ENCODE data around the gene C19orf53. TPM values are rescaled to one million over a fixed set of nuclear protein-coding genes. Genes with fewer than 3 reads are reported as not detected.
"Not testable (repeated sequence)": the region's sequence is repeated elsewhere in the genome, so short reads cannot be mapped to it uniquely, and the experiment has no call there.

Gene C19orf53
- polyA plus RNA-seq, 4 donors, result 82.6 to 127 (median 107) TPM

- no peak for DNase-seq (ENCODE audit: low read depth in 4 of 4, low spot score in 3 of 4)
Observed at GRCh38 chr19:13762635-13763235, 11.5 kb upstream of the C19orf53 start.

- DNase-seq (ENCODE audit: low read depth in 4 of 4, low spot score in 3 of 4), result no peak
Observed at GRCh38 chr19:13763265-13763664, 11.0 kb upstream of the C19orf53 start.

- no peak for DNase-seq (ENCODE audit: low read depth in 4 of 4, low spot score in 3 of 4)
Observed at GRCh38 chr19:13764101-13764807, 10.0 kb upstream of the C19orf53 start, which contains the start of gene MRI1. MRI1 (plus strand) TSS chr19:13764522; CDS start chr19:13764589, 67 bp downstream.

- no peak for DNase-seq (ENCODE audit: low read depth in 4 of 4, low spot score in 3 of 4)
Observed at GRCh38 chr19:13764821-13765394, 9.3 kb upstream of the C19orf53 start.

- no peak for DNase-seq (ENCODE audit: low read depth in 4 of 4, low spot score in 3 of 4)
Observed at GRCh38 chr19:13765395-13766094, 8.7 kb upstream of the C19orf53 start.

GRCh38 chr19:13766095-13766481 is 8.2 kb upstream of the C19orf53 start:
- no peak for DNase-seq (ENCODE audit: low read depth in 4 of 4, low spot score in 3 of 4)

- DNase-seq (ENCODE audit: low read depth in 4 of 4, low spot score in 3 of 4), result no peak
Observed at GRCh38 chr19:13768510-13768909, 5.7 kb upstream of the C19orf53 start.

- DNase-seq (ENCODE audit: low read depth in 4 of 4, low spot score in 3 of 4), result no peak
Observed at GRCh38 chr19:13770013-13770635, 4.1 kb upstream of the C19orf53 start.

GRCh38 chr19:13778398-13778797 is 4.1 kb downstream of the C19orf53 start:
- no peak for DNase-seq (ENCODE audit: low read depth in 4 of 4, low spot score in 3 of 4)

GRCh38 chr19:13778847-13779246 is 4.6 kb downstream of the C19orf53 start:
- DNase-seq (ENCODE audit: low read depth in 4 of 4, low spot score in 3 of 4), result no peak

- not testable (repeated sequence) for DNase-seq (ENCODE audit: low read depth in 4 of 4, low spot score in 3 of 4)
Observed at GRCh38 chr19:13779794-13780193, 5.5 kb downstream of the C19orf53 start.

- no peak for DNase-seq (ENCODE audit: low read depth in 4 of 4, low spot score in 3 of 4)
Observed at GRCh38 chr19:13781547-13781946, 7.3 kb downstream of the C19orf53 start.

- DNase-seq (ENCODE audit: low read depth in 4 of 4, low spot score in 3 of 4), result no peak
Observed at GRCh38 chr19:13782537-13782936, 8.3 kb downstream of the C19orf53 start.

- no peak for DNase-seq (ENCODE audit: low read depth in 4 of 4, low spot score in 3 of 4)
Observed at GRCh38 chr19:13783565-13784500, 9.6 kb downstream of the C19orf53 start.

- no peak for DNase-seq (ENCODE audit: low read depth in 4 of 4, low spot score in 3 of 4)
Observed at GRCh38 chr19:13784731-13785452, 10.6 kb downstream of the C19orf53 start.

GRCh38 chr19:13788991-13789390 is 14.7 kb downstream of the C19orf53 start:
- no peak for DNase-seq (ENCODE audit: low read depth in 4 of 4, low spot score in 3 of 4)

- no peak for DNase-seq (ENCODE audit: low read depth in 4 of 4, low spot score in 3 of 4)
Observed at GRCh38 chr19:13790354-13790753, 16.1 kb downstream of the C19orf53 start.

GRCh38 chr19:13793317-13793716 is 19.1 kb downstream of the C19orf53 start:
- not testable (repeated sequence) for DNase-seq (ENCODE audit: low read depth in 4 of 4, low spot score in 3 of 4)

- no peak for DNase-seq (ENCODE audit: low read depth in 4 of 4, low spot score in 3 of 4)
Observed at GRCh38 chr19:13794398-13794756, 20.1 kb downstream of the C19orf53 start.

All from left renal pelvis (tissue), 4 donors.